H1 (cell line): Measurements from ENCODE around the gene PHC3. TPM values are rescaled to one million over a fixed set of nuclear protein-coding genes. Genes with fewer than 3 reads are reported as not detected.

Source experiments
- BACH1 ChIP-seq: IDR thresholded peaks from 2 replicates; pipeline ENCODE4 v1.6.1; 2012; ENCODE audit warnings: low read length, improper control_type of control experiment
- CBX8 ChIP-seq: fragments of 300-800, 300-1000 bp; sonication (generic); IDR thresholded peaks from 2 replicates; pipeline ENCODE4 v1.7.1; 2016; ENCODE audit warnings: low read depth, low read length, borderline replicate concordance
- CHD1 ChIP-seq: IDR thresholded peaks from 2 replicates; pipeline ENCODE4 v1.6.1; 2012; ENCODE audit warnings: low read depth, low read length, improper control_type of control experiment
- CHD2 ChIP-seq: IDR thresholded peaks from 2 replicates; pipeline ENCODE4 v1.6.1; 2012; ENCODE audit warnings: low read length, improper control_type of control experiment
- EZH2 ChIP-seq: fragments of 200-600 bp; sonication (generic); IDR thresholded peaks from 2 replicates; pipeline ENCODE4 v1.7.1; 2012; ENCODE audit warnings: low read depth, mild to moderate bottlenecking, moderate library complexity, low read length, inconsistent platforms; ENCODE audit not compliant: severe bottlenecking
- FOSL1 ChIP-seq: IDR thresholded peaks from 2 replicates; pipeline ENCODE4 v1.6.1; 2011; ENCODE audit warnings: mild to moderate bottlenecking, low read depth, low read length, moderate library complexity; ENCODE audit not compliant: insufficient read depth
- GABPA ChIP-seq: IDR thresholded peaks from 2 replicates; pipeline ENCODE4 v1.6.1; 2011; ENCODE audit warnings: mild to moderate bottlenecking, low read length, moderate library complexity, borderline replicate concordance; ENCODE audit not compliant: insufficient read depth
- KDM1A ChIP-seq: fragments of 200-600, 300-600 bp; sonication (generic); IDR thresholded peaks from 2 replicates; pipeline ENCODE4 v1.7.1; 2016; ENCODE audit warnings: mild to moderate bottlenecking, low read length, borderline replicate concordance
- NRF1 ChIP-seq: IDR thresholded peaks from 2 replicates; pipeline ENCODE4 v1.6.1; 2011; ENCODE audit warnings: mild to moderate bottlenecking, low read depth, low read length, improper control_type of control experiment
- PHF8 ChIP-seq: fragments of 200-600 bp; sonication (generic); conservative IDR thresholded peaks from 2 replicates; pipeline ENCODE4 v1.7.1; 2012; ENCODE audit warnings: low read depth, mild to moderate bottlenecking, inconsistent platforms, low read length, moderate library complexity
- POLR2A ChIP-seq, 2 experiments: IDR thresholded peaks; 1 replicate in 1 of 2; 2 replicates in 1 of 2; pipeline ENCODE4 v1.6.1; 2011; ENCODE audit warnings: low read depth in 2 of 2, low read length in 2 of 2, mild to moderate bottlenecking in 2 of 2; ENCODE audit errors: control extremely low read depth in 1 of 2
- RFX5 ChIP-seq: IDR thresholded peaks from 2 replicates; pipeline ENCODE4 v1.6.1; 2011; ENCODE audit warnings: low read depth, low read length, improper control_type of control experiment, borderline replicate concordance
- RXRA ChIP-seq: IDR thresholded peaks from 2 replicates; pipeline ENCODE4 v1.6.1; 2011; ENCODE audit warnings: low read depth, mild to moderate bottlenecking, low read length, moderate library complexity; ENCODE audit not compliant: insufficient read depth
- SIRT6 ChIP-seq: IDR thresholded peaks from one replicate; pipeline ENCODE4 v1.7.1; 2012; ENCODE audit warnings: low read length, inconsistent platforms
- SP1 ChIP-seq: IDR thresholded peaks from 2 replicates; pipeline ENCODE4 v1.6.1; 2011; ENCODE audit warnings: low read depth, low read length
- SP2 ChIP-seq: IDR thresholded peaks from 2 replicates; pipeline ENCODE4 v1.6.1; 2012; ENCODE audit warnings: mild to moderate bottlenecking, low read length, inconsistent platforms
- SRF ChIP-seq: IDR thresholded peaks from 2 replicates; pipeline ENCODE4 v1.6.1; 2011; ENCODE audit warnings: mild to moderate bottlenecking, low read depth, low read length, moderate library complexity
- TEAD4 ChIP-seq: IDR thresholded peaks from 2 replicates; pipeline ENCODE4 v1.6.1; 2012; ENCODE audit warnings: low read depth, low read length, inconsistent platforms, mixed read lengths
- ZNF274 ChIP-seq: IDR thresholded peaks from 2 replicates; pipeline ENCODE4 v1.7.0; 2012; ENCODE audit warnings: low read length, borderline replicate concordance; ENCODE audit errors: extremely low read depth
- polyA plus RNA-seq, 7 experiments: library from polyadenylated mRNA; depleted of rRNA in 3 of 7; stranded (reverse) in 5 of 7; unstranded in 2 of 7; fragments of >200 nt in 5 of 7; fragments of 200-250 nt in 2 of 7; gene quantifications; 1 replicate in 5 of 7; 2 replicates in 1 of 7; 4 replicates in 1 of 7; pipeline versions ENCODE4 v1.2.1 to v1.2.3, GENCODE V29; 2011 to 2013; ENCODE audit warnings: missing spikeins in 2 of 7, mixed read lengths in 2 of 7
- total RNA-seq: library from RNA; stranded (reverse); fragmentation: NEBNext Ultra II Directional; extraction: Animal tissue kit (Norgen Biotek cat#: 25700); gene quantifications from 2 replicates; pipeline ENCODE4 v1.2.1, GENCODE V29; 2021
- TF ChIP-seq, protein P1 (sequence below), 3 experiments: IDR thresholded peaks; 1 replicate in 2 of 3; 2 replicates in 1 of 3; pipeline versions ENCODE4 v1.5.1 to v1.6.1; 2011; ENCODE audit warnings: low read length in 3 of 3, mild to moderate bottlenecking in 3 of 3, inconsistent platforms in 2 of 3, low read depth in 1 of 3, moderate library complexity in 1 of 3; ENCODE audit not compliant: insufficient read depth in 1 of 3; ENCODE audit errors: control extremely low read depth in 1 of 3

Gene PHC3
- total and polyA plus RNA-seq, 2 of the 8 experiments (the other 6 are each of a cell fraction or from before 2014, with no cell fraction given), result 26.4 to 29.2 TPM

DNA sequence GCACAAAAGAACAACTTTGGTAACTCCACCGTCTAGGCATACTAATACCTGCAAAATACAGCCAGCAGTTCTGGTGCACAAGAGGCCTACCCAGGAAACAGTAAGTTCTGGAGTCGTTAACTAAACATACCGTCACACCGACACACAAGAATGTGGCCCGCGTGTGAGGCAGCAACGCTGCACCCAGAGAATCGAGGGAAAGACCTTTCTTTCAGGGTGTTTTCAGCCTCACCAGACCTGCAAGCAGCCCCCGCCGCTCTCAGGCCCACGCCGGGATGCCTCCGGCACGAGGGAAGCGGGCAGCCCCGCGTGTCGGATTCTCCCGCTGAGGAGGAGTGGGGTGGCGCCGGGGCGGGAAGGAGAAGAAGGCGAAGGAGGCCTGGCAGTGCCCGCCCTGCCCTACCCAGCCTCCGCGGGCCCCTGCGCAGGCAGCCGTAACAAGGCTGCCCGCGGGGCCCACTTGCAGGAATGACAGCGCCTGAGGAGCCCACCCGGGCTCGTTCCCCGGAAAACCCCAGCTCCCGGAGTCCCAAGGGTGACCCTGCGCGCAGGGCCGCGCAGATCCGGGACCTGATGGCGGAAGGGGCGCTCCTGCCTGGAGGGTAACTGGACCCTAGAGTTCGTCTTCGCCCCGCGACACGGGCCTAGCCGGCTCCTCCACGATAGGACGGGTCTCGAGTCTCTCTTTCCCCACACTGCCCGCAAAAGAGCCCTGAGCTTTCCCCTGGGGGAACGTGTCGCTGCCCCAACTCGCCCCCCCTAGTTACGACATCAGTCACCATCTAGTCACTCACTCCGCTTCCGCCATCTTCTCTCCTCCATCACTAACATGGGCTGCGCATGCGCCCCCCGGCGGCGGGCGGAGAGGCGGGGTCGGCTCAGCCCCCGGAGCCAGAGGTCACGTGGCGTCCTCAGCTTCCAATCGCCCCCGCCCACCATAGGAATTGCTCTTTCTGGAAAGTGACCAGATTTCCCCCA is at the start of gene PHC3 (continued):
- no peak for TF ChIP-seq CHD1
- TF ChIP-seq RFX5, result no peak
- TF ChIP-seq SRF, result no peak
- no peak for TF ChIP-seq TEAD4
- TF ChIP-seq SP1, result no peak
- TF ChIP-seq CBX8, result no peak
- TF ChIP-seq SIRT6, result no peak
- TF ChIP-seq CHD2, result no peak
- TF ChIP-seq, protein P1, sequence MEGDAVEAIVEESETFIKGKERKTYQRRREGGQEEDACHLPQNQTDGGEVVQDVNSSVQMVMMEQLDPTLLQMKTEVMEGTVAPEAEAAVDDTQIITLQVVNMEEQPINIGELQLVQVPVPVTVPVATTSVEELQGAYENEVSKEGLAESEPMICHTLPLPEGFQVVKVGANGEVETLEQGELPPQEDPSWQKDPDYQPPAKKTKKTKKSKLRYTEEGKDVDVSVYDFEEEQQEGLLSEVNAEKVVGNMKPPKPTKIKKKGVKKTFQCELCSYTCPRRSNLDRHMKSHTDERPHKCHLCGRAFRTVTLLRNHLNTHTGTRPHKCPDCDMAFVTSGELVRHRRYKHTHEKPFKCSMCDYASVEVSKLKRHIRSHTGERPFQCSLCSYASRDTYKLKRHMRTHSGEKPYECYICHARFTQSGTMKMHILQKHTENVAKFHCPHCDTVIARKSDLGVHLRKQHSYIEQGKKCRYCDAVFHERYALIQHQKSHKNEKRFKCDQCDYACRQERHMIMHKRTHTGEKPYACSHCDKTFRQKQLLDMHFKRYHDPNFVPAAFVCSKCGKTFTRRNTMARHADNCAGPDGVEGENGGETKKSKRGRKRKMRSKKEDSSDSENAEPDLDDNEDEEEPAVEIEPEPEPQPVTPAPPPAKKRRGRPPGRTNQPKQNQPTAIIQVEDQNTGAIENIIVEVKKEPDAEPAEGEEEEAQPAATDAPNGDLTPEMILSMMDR (IDR thresholded peaks at IDR 0.05; ENCODE audit: control extremely low read depth in 1 of 3, insufficient read depth in 1 of 3, low read depth in 1 of 3, low read length in 3 of 3), result no peak
- peak; percentile 82 for TF ChIP-seq PHF8
- TF ChIP-seq SP2, result no peak
- TF ChIP-seq RXRA, result no peak
- no peak for TF ChIP-seq KDM1A
- TF ChIP-seq BACH1, result no peak
- peak; percentile 38 to 88 for TF ChIP-seq POLR2A (IDR thresholded peaks at IDR 0.05; ENCODE audit: control extremely low read depth in 1 of 2, low read depth in 2 of 2, low read length in 2 of 2)
- TF ChIP-seq EZH2, result no peak
- TF ChIP-seq NRF1, result peak; percentile 94
- no peak for TF ChIP-seq FOSL1
- TF ChIP-seq GABPA, result no peak
- TF ChIP-seq ZNF274, result no peak
